ENCODE data around the gene RITA1.

- TF ChIP-seq CTCF (IDR thresholded peaks at IDR 0.05 in 2 of 3, conservative IDR thresholded peaks at IDR 0.05 in 1 of 3; ENCODE audit: borderline replicate concordance in 1 of 3, insufficient read depth in 1 of 3, low read depth in 2 of 3, low read length in 2 of 3), result no peak
- TF ChIP-seq POLR2AphosphoS5 (IDR thresholded peaks at IDR 0.05; ENCODE audit: low read depth, low read length), result no peak
- TF ChIP-seq REST (IDR thresholded peaks at IDR 0.05; ENCODE audit: low read depth), result no peak
- no peak for TF ChIP-seq ZNF274 (IDR thresholded peaks at IDR 0.05; ENCODE audit: low read depth, low read length)
- TF ChIP-seq POLR2A (IDR thresholded peaks at IDR 0.05; ENCODE audit: borderline replicate concordance, extremely low read depth, insufficient read depth, insufficient read length), result no peak
- TF ChIP-seq ELF1 (IDR thresholded peaks at IDR 0.05; ENCODE audit: borderline replicate concordance, low read depth), result no peak
- no peak for TF ChIP-seq CEBPB (IDR thresholded peaks at IDR 0.05; ENCODE audit: low read depth)
- TF ChIP-seq MAX (IDR thresholded peaks at IDR 0.05), result no peak
- no peak for TF ChIP-seq FOSL1 (IDR thresholded peaks at IDR 0.05; ENCODE audit: low read depth)
- no peak for TF ChIP-seq ZBTB33 (IDR thresholded peaks at IDR 0.05; ENCODE audit: extremely low read depth, insufficient replicate concordance, low read length)
- TF ChIP-seq ATF3 (IDR thresholded peaks at IDR 0.05), result no peak
- TF ChIP-seq SRF (IDR thresholded peaks at IDR 0.05; ENCODE audit: low read depth), result no peak
- TF ChIP-seq JUND (IDR thresholded peaks at IDR 0.05), result no peak
- no peak for TF ChIP-seq RAD21 (IDR thresholded peaks at IDR 0.05; ENCODE audit: low read depth)
Measured at GRCh38 chr12:113142886-113143332, 42.6 kb upstream of the RITA1 start.
